Neural cell (in vitro differentiated cells): ENCODE data around the gene BCAN. TPM values are rescaled to one million over a fixed set of nuclear protein-coding genes. Genes with fewer than 3 reads are reported as not detected.

ENCODE experiments used
- H2AFZ ChIP-seq: fragments of 200-600, 300-800 bp; sonication (generic), shearing (Covaris generic); 2 replicates; pipeline ENCODE4 v1.6.0; 2014; ENCODE audit warnings: low read depth, mild to moderate bottlenecking, antibody characterized with exemption, low read length, moderate library complexity
- H3F3A ChIP-seq: fragments of 200-600 bp; shearing (Covaris generic); 2 replicates; pipeline ENCODE4 v1.6.1; 2016; ENCODE audit warnings: mild to moderate bottlenecking, moderate library complexity, mixed read lengths, antibody characterized with exemption, low read length; ENCODE audit not compliant: insufficient read depth, poor library complexity, severe bottlenecking
- H3K27ac ChIP-seq: fragments of 200-600, 300-800 bp; sonication (generic), shearing (Covaris generic); 2 replicates; pipeline ENCODE4 v1.5.1; 2014; ENCODE audit warnings: mild to moderate bottlenecking, low read length, moderate library complexity
- H3K27me3 ChIP-seq: fragments of 300-800, 200-600 bp; sonication (generic), shearing (Covaris generic); 2 replicates; pipeline ENCODE4 v1.6.0; 2014; ENCODE audit warnings: mild to moderate bottlenecking, low read depth, low read length, moderate library complexity; ENCODE audit not compliant: insufficient read depth
- H3K36me3 ChIP-seq: fragments of 300-800, 200-600 bp; sonication (generic), shearing (Covaris generic); 2 replicates; pipeline ENCODE4 v1.5.1; 2014; ENCODE audit warnings: mild to moderate bottlenecking, antibody characterized with exemption, low read length, moderate library complexity; ENCODE audit not compliant: insufficient read depth
- H3K4me2 ChIP-seq: fragments of 300-800, 200-600 bp; sonication (generic), shearing (Covaris generic); 2 replicates; pipeline ENCODE4 v1.6.0; 2014; ENCODE audit warnings: mild to moderate bottlenecking, low read length
- H3K4me3 ChIP-seq: fragments of 300-800, 200-600 bp; sonication (generic), shearing (Covaris generic); 2 replicates; pipeline ENCODE4 v1.5.1; 2014; ENCODE audit warnings: mild to moderate bottlenecking, low read length, moderate library complexity
- H3K79me2 ChIP-seq: fragments of 200-600 bp; shearing (Covaris generic); replicated peaks from 2 replicates; pipeline ENCODE4 v1.6.0; 2014; ENCODE audit warnings: mild to moderate bottlenecking, low read length, moderate library complexity; ENCODE audit not compliant: insufficient read depth
- H3K9ac ChIP-seq: fragments of 300-800, 200-600 bp; sonication (generic), shearing (Covaris generic); 2 replicates; pipeline ENCODE4 v1.6.1; 2016; ENCODE audit warnings: mild to moderate bottlenecking, low read length, mixed read lengths
- H3K9me2 ChIP-seq: fragments of 200-600 bp; shearing (Covaris generic); 2 replicates; pipeline ENCODE4 v1.6.1; 2016; ENCODE audit warnings: mild to moderate bottlenecking, low read length, mixed read lengths; ENCODE audit not compliant: insufficient read depth
- H3K9me3 ChIP-seq: fragments of 200-600, 300-800 bp; sonication (generic), shearing (Covaris generic); 2 replicates; pipeline ENCODE4 v1.6.1; 2016; ENCODE audit warnings: mild to moderate bottlenecking, mixed run types, low read length, moderate library complexity, mixed read lengths
- H4K20me1 ChIP-seq: fragments of 200-600 bp; shearing (Covaris generic); 2 replicates; pipeline ENCODE4 v1.6.1; 2016; ENCODE audit warnings: mild to moderate bottlenecking, mixed run types; ENCODE audit not compliant: insufficient read depth
- CTCF ChIP-seq: fragments of 450-650 bp; IDR thresholded peaks from 2 replicates; pipeline ENCODE4 v1.5.1; 2014; ENCODE audit warnings: antibody characterized with exemption, mild to moderate bottlenecking, moderate library complexity; ENCODE audit not compliant: poor library complexity, severe bottlenecking
- EP300 ChIP-seq: fragments of 450-650 bp; conservative IDR thresholded peaks from 2 replicates; pipeline ENCODE4 v1.6.1; 2014; ENCODE audit warnings: antibody characterized with exemption, mild to moderate bottlenecking, moderate library complexity; ENCODE audit not compliant: poor library complexity, severe bottlenecking
- EZH2 ChIP-seq: fragments of 200-600, 300-800 bp; shearing (Covaris generic), sonication (generic); IDR thresholded peaks from 2 replicates; pipeline ENCODE4 v1.6.1; 2014; ENCODE audit warnings: antibody characterized with exemption, low read length, borderline replicate concordance, mild to moderate bottlenecking; ENCODE audit not compliant: insufficient read depth, poor library complexity, severe bottlenecking
- MXI1 ChIP-seq: fragments of 450-650 bp; conservative IDR thresholded peaks from 2 replicates; pipeline ENCODE4 v1.6.1; 2014; ENCODE audit warnings: antibody characterized with exemption, mild to moderate bottlenecking; ENCODE audit not compliant: poor library complexity, severe bottlenecking
- POLR2AphosphoS5 ChIP-seq: IDR thresholded peaks from 2 replicates; pipeline ENCODE4 v1.6.1; 2012
- RAD21 ChIP-seq: fragments of 450-650 bp; conservative IDR thresholded peaks from 2 replicates; pipeline ENCODE4 v1.6.1; 2014; ENCODE audit warnings: antibody characterized with exemption, mild to moderate bottlenecking, moderate library complexity
- REST ChIP-seq: IDR thresholded peaks from 2 replicates; pipeline ENCODE4 v1.6.1; 2012; ENCODE audit warnings: borderline replicate concordance
- SMC3 ChIP-seq: fragments of 450-650 bp; conservative IDR thresholded peaks from 2 replicates; pipeline ENCODE4 v1.6.1; 2014; ENCODE audit warnings: antibody characterized with exemption, mild to moderate bottlenecking, moderate library complexity; ENCODE audit not compliant: poor library complexity
- TAF1 ChIP-seq: IDR thresholded peaks from 2 replicates; pipeline ENCODE4 v1.6.1; 2012; ENCODE audit warnings: low read depth
- polyA plus RNA-seq: library from polyadenylated mRNA; depleted of rRNA; stranded (reverse); fragments of >200 nt; gene quantifications from 2 replicates; pipeline ENCODE4 v1.2.3, GENCODE V29; 2014

The BCAN gene
- polyA plus RNA-seq, 1 donor from 2014 or later, result not detected

- no peak for TF ChIP-seq CTCF
Observed at GRCh38 chr1:156658496-156658895, 16.6 kb downstream of the BCAN start (continued).

GRCh38 chr1:156658945-156659574 is 17.1 kb downstream of the BCAN start:
- Histone ChIP-seq H3K9me2 (no peaks in the 10 kb centered on the region), H3K27ac (no peak overlapping the region), H3K9me3 (no peaks in the 10 kb centered on the region), H3K36me3 (no peaks in the 10 kb centered on the region), H3F3A (no peaks in the 10 kb centered on the region), H3K4me3 (no peak overlapping the region), H3K79me2 (no peaks in the 10 kb centered on the region), H2AFZ (no peak overlapping the region), H4K20me1 (no peaks in the 10 kb centered on the region), H3K27me3 (peaks cover 33% of the 10 kb centered on the region), H3K4me2 (no peak overlapping the region), H3K9ac (no peak overlapping the region)
- TF ChIP-seq TAF1 (no peak), RAD21 (no peak), MXI1 (no peak), EZH2 (no peak), SMC3 (no peak), REST (no peak), EP300 (no peak), POLR2AphosphoS5 (no peak), CTCF (no peak)

GRCh38 chr1:156659661-156659987 is 17.7 kb downstream of the BCAN start:
- no peaks in the 10 kb centered on the region for H3K79me2 ChIP-seq
- no peak overlapping the region for H3K27ac ChIP-seq
- no peak overlapping the region for H3K4me3 ChIP-seq
- H3F3A ChIP-seq, result no peaks in the 10 kb centered on the region
- H3K27me3 ChIP-seq, result peaks cover 27% of the 10 kb centered on the region
- no peaks in the 10 kb centered on the region for H4K20me1 ChIP-seq
- H3K9me2 ChIP-seq, result no peaks in the 10 kb centered on the region
- H3K36me3 ChIP-seq, result no peaks in the 10 kb centered on the region
- H2AFZ ChIP-seq, result no peak overlapping the region
- no peaks in the 10 kb centered on the region for H3K9me3 ChIP-seq
- no peak for TF ChIP-seq EZH2
- no peak for TF ChIP-seq TAF1
- TF ChIP-seq POLR2AphosphoS5, result no peak
- no peak for TF ChIP-seq REST
- TF ChIP-seq EP300, result no peak
- TF ChIP-seq RAD21, result no peak
- no peak for TF ChIP-seq CTCF
- no peak for TF ChIP-seq MXI1
- no peak for TF ChIP-seq SMC3
- no peak overlapping the region for H3K9ac ChIP-seq
- H3K4me2 ChIP-seq, result no peak overlapping the region
